H9 (cell line): Measurements from ENCODE around the gene LAMB1. TPM values are rescaled to one million over a fixed set of nuclear protein-coding genes. Genes with fewer than 3 reads are reported as not detected.

Source experiments
- DNase-seq: peaks from one replicate; pipeline ENCODE4 v3.0.0-alpha.2; 2017
- H2AFZ ChIP-seq: one replicate; pipeline ENCODE4 v1.6.1; 2013; ENCODE audit warnings: mild to moderate bottlenecking, low read length, control low read depth, moderate library complexity
- H2AK5ac ChIP-seq: 2 replicates; pipeline ENCODE4 v1.6.1; 2013; ENCODE audit warnings: low read length, control low read depth, mixed read lengths; ENCODE audit not compliant: insufficient read length
- H2BK120ac ChIP-seq: one replicate; pipeline ENCODE4 v1.6.1; 2013; ENCODE audit warnings: low read depth, mild to moderate bottlenecking, low read length, control low read depth, inconsistent platforms; ENCODE audit not compliant: poor library complexity, severe bottlenecking
- H2BK12ac ChIP-seq: 2 replicates; pipeline ENCODE4 v1.6.1; 2013; ENCODE audit warnings: low read length, control low read depth, mixed read lengths, low read depth; ENCODE audit not compliant: insufficient read length
- H2BK15ac ChIP-seq: 2 replicates; pipeline ENCODE4 v1.6.1; 2013; ENCODE audit warnings: low read depth, low read length, control low read depth
- H2BK20ac ChIP-seq: one replicate; pipeline ENCODE4 v1.6.1; 2013; ENCODE audit warnings: low read depth, mild to moderate bottlenecking, low read length, control low read depth, inconsistent platforms; ENCODE audit not compliant: poor library complexity, severe bottlenecking
- H2BK5ac ChIP-seq: 2 replicates; pipeline ENCODE4 v1.6.1; 2013; ENCODE audit warnings: low read length, control low read depth, mixed read lengths; ENCODE audit not compliant: insufficient read length
- H3K14ac ChIP-seq: 2 replicates; pipeline ENCODE4 v1.6.1; 2013; ENCODE audit warnings: low read length, control low read depth; ENCODE audit not compliant: insufficient read depth
- H3K18ac ChIP-seq: 2 replicates; pipeline ENCODE4 v1.6.1; 2013; ENCODE audit warnings: low read depth, mild to moderate bottlenecking, mixed read lengths, low read length, control low read depth; ENCODE audit not compliant: insufficient read length
- H3K23ac ChIP-seq: 2 replicates; pipeline ENCODE4 v1.6.1; 2013; ENCODE audit warnings: low read length, control low read depth, mixed read lengths, low read depth; ENCODE audit not compliant: insufficient read length
- H3K23me2 ChIP-seq: 2 replicates; pipeline ENCODE4 v1.6.1; 2013; ENCODE audit warnings: low read depth, mild to moderate bottlenecking, mixed read lengths, low read length, control low read depth; ENCODE audit not compliant: insufficient read length, poor library complexity, severe bottlenecking
- H3K27ac ChIP-seq: 2 replicates; pipeline ENCODE4 v1.5.1; 2013; ENCODE audit warnings: low read length, control low read depth, mixed read lengths, low read depth; ENCODE audit not compliant: insufficient read length
- H3K27me3 ChIP-seq: 2 replicates; pipeline ENCODE4 v1.6.1; 2013; ENCODE audit warnings: low read length, control low read depth, inconsistent platforms; ENCODE audit not compliant: insufficient read depth
- H3K4ac ChIP-seq: 2 replicates; pipeline ENCODE4 v1.6.1; 2013; ENCODE audit warnings: low read depth, mild to moderate bottlenecking, control low read depth, inconsistent platforms, low read length, moderate library complexity
- H3K4me1 ChIP-seq: 2 replicates; pipeline ENCODE4 v1.6.1; 2013; ENCODE audit warnings: low read length, control low read depth, inconsistent platforms; ENCODE audit not compliant: insufficient read depth
- H3K4me2 ChIP-seq: 2 replicates; pipeline ENCODE4 v1.6.1; 2013; ENCODE audit warnings: low read length, control low read depth, mixed read lengths; ENCODE audit not compliant: insufficient read length, insufficient read depth
- H3K56ac ChIP-seq: 2 replicates; pipeline ENCODE4 v1.6.1; 2013; ENCODE audit warnings: low read depth, mild to moderate bottlenecking, mixed read lengths, low read length, control low read depth; ENCODE audit not compliant: insufficient read length
- H3K79me1 ChIP-seq: 2 replicates; pipeline ENCODE4 v1.6.1; 2013; ENCODE audit warnings: low read depth, mild to moderate bottlenecking, moderate library complexity, low read length, control low read depth, inconsistent platforms; ENCODE audit not compliant: insufficient read depth, poor library complexity, severe bottlenecking
- H3K79me2 ChIP-seq: 2 replicates; pipeline ENCODE4 v1.6.1; 2013; ENCODE audit warnings: low read length, control low read depth, inconsistent platforms; ENCODE audit not compliant: insufficient read depth
- H3K9ac ChIP-seq: 2 replicates; pipeline ENCODE4 v1.6.1; 2013; ENCODE audit warnings: low read length, control low read depth, mixed read lengths; ENCODE audit not compliant: insufficient read length; ENCODE audit errors: extremely low read depth
- H3K9me3 ChIP-seq: one replicate; pipeline ENCODE4 v1.6.1; 2013; ENCODE audit warnings: low read depth, low read length, inconsistent platforms; ENCODE audit not compliant: control insufficient read depth
- H3T11ph ChIP-seq: one replicate; pipeline ENCODE4 v1.6.1; 2013; ENCODE audit warnings: mild to moderate bottlenecking, low read length, control low read depth, inconsistent platforms
- H4K20me1 ChIP-seq: one replicate; pipeline ENCODE4 v1.6.1; 2013; ENCODE audit not compliant: control insufficient read depth, insufficient read length, insufficient read depth
- H4K5ac ChIP-seq: 2 replicates; pipeline ENCODE4 v1.6.1; 2013; ENCODE audit warnings: low read depth, mild to moderate bottlenecking, mixed read lengths, low read length, control low read depth; ENCODE audit not compliant: insufficient read length
- H4K8ac ChIP-seq: replicated peaks from 2 replicates; pipeline ENCODE4 v1.6.1; 2013; ENCODE audit warnings: low read length, control low read depth, mixed read lengths, low read depth; ENCODE audit not compliant: insufficient read length
- H4K91ac ChIP-seq: 2 replicates; pipeline ENCODE4 v1.6.1; 2013; ENCODE audit warnings: low read depth, mild to moderate bottlenecking, moderate library complexity, mixed read lengths, low read length, control low read depth; ENCODE audit not compliant: insufficient read length
- H3K27ac Mint-ChIP-seq, 3 experiments: 2 replicates in 2 of 3; 3 replicates in 1 of 3; pipeline ENCODE4 v1.8.0; 2020 to 2021; ENCODE audit warnings: mixed read lengths in 3 of 3, mild to moderate bottlenecking in 1 of 3, moderate library complexity in 1 of 3
- H3K27me3 Mint-ChIP-seq: 2 replicates; pipeline ENCODE4 v1.8.0; 2021; ENCODE audit warnings: low read depth, mild to moderate bottlenecking, moderate library complexity, mixed read lengths
- H3K36me3 Mint-ChIP-seq, 3 experiments: 2 replicates in 2 of 3; 3 replicates in 1 of 3; pipeline ENCODE4 v1.8.0; 2020 to 2021; ENCODE audit warnings: low read depth in 3 of 3, mixed read lengths in 3 of 3; ENCODE audit not compliant: insufficient read depth in 1 of 3
- H3K4me1 Mint-ChIP-seq, 2 experiments: 2 replicates each; pipeline ENCODE4 v1.8.0; 2020; ENCODE audit warnings: mixed read lengths in 2 of 2
- H3K4me3 Mint-ChIP-seq, 2 experiments: 2 replicates in 1 of 2; 3 replicates in 1 of 2; pipeline ENCODE4 v1.8.0; 2020 to 2021; ENCODE audit warnings: mild to moderate bottlenecking in 2 of 2, mixed read lengths in 2 of 2, moderate library complexity in 1 of 2
- H3K9me3 Mint-ChIP-seq, 2 experiments: 2 replicates in 1 of 2; 3 replicates in 1 of 2; pipeline ENCODE4 v1.8.0; 2020; ENCODE audit warnings: mild to moderate bottlenecking in 2 of 2, mixed read lengths in 2 of 2, moderate library complexity in 1 of 2
- WGBS: extraction: QIAGEN DNeasy Blood & Tissue Kit; methylation state at CpG from one replicate; pipeline ENCODE4 v1.1.7; 2013; ENCODE audit warnings: missing lambda C conversion rate, low lambda C conversion rate, mixed read lengths; ENCODE audit not compliant: insufficient read length; ENCODE audit errors: extremely low coverage; 5-methylcytosine and 5-hydroxymethylcytosine counted together
- total RNA-seq: library from RNA; stranded (reverse); gene quantifications from 2 replicates; pipeline ENCODE4 v1.2.1, GENCODE V29; 2021
- TF ChIP-seq, protein P1 (sequence below): fragments of 200-600 bp; sonication (generic); conservative IDR thresholded peaks from 3 replicates; pipeline ENCODE4 v1.8.0; 2021; ENCODE audit warnings: antibody characterized with exemption, mild to moderate bottlenecking

Gene LAMB1
- total RNA-seq, 1 experiment from 2014 or later = 75.8 TPM

DNA sequence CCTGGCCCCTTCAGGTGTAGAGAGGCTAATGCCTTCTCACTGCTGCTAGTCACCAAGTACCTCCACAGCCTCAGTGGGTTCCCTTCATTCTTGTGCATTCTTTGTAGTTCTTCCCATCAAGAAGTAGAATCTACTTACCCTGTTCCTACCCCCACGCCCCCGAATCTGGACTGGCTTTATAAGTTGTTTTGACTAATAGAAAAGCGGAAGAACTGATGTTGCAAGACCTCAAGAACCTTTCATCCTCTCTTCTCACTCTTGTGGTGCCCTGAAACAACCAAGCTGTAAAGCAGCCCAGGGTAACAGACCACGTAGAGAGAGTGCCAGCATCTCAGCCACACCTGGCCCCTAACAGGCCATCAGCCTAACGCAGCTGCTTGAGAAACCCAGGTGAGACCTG lies 23.2 kb upstream of the LAMB1 start:
- Histone ChIP-seq H2BK15ac (no peak overlapping the region), H3K23me2 (no peaks in the 10 kb centered on the region), H3K23ac (no peak overlapping the region), H4K8ac (no peak overlapping the region), H3K14ac (no peak overlapping the region), H2AFZ (no peak overlapping the region), H3K4me1 (no peaks in the 10 kb centered on the region), H3K79me1 (no peaks in the 10 kb centered on the region), H3K56ac (no peak overlapping the region), H3K18ac (no peak overlapping the region), H2BK5ac (no peak overlapping the region), H2BK20ac (no peak overlapping the region), H4K20me1 (no peaks in the 10 kb centered on the region), H4K91ac (no peak overlapping the region), H2BK120ac (no peak overlapping the region), H3K9ac (no peak overlapping the region), H3K4me2 (no peak overlapping the region), H3K79me2 (no peaks in the 10 kb centered on the region), H2BK12ac (no peak overlapping the region), H4K5ac (no peak overlapping the region), H3K27ac (no peak overlapping the region), H3K9me3 (no peaks in the 10 kb centered on the region), H3K27me3 (no peaks in the 10 kb centered on the region), H3K4ac (no peak overlapping the region), H3T11ph (no peak overlapping the region), H2AK5ac (no peak overlapping the region)
- no CpG with 5 or more reads among the region's 5 CpGs for WGBS
- no peak overlapping the region for H3K4me3 Mint-ChIP-seq
- DNase-seq = no peak
- no peaks in the 10 kb centered on the region for H3K36me3 Mint-ChIP-seq
- peaks cover 0 to 5% of the 10 kb centered on the region in 2 experiments; a peak in 1 of 4 replicates for H3K4me1 Mint-ChIP-seq
- no peak overlapping the region for H3K27ac Mint-ChIP-seq
- H3K27me3 Mint-ChIP-seq = peaks cover 6% of the 10 kb centered on the region
- TF ChIP-seq, protein P1, sequence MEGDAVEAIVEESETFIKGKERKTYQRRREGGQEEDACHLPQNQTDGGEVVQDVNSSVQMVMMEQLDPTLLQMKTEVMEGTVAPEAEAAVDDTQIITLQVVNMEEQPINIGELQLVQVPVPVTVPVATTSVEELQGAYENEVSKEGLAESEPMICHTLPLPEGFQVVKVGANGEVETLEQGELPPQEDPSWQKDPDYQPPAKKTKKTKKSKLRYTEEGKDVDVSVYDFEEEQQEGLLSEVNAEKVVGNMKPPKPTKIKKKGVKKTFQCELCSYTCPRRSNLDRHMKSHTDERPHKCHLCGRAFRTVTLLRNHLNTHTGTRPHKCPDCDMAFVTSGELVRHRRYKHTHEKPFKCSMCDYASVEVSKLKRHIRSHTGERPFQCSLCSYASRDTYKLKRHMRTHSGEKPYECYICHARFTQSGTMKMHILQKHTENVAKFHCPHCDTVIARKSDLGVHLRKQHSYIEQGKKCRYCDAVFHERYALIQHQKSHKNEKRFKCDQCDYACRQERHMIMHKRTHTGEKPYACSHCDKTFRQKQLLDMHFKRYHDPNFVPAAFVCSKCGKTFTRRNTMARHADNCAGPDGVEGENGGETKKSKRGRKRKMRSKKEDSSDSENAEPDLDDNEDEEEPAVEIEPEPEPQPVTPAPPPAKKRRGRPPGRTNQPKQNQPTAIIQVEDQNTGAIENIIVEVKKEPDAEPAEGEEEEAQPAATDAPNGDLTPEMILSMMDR = no peak
- H3K9me3 Mint-ChIP-seq = no peaks in the 10 kb centered on the region
